HepG2 (cell line): ENCODE data around the gene YY1. TPM values are rescaled to one million over a fixed set of nuclear protein-coding genes. Genes with fewer than 3 reads are reported as not detected.
A peak's percentile ranks its signal among the peaks of the same experiment; 100 is the strongest.

Experiments
- AGO1 ChIP-seq: fragments of 200-400 bp; formaldehyde crosslinking; IDR thresholded peaks from 2 replicates; pipeline ENCODE4 v1.6.1; 2017; ENCODE audit warnings: mild to moderate bottlenecking, low read depth, low read length, moderate library complexity; ENCODE audit not compliant: poor library complexity, severe bottlenecking
- CHD4 ChIP-seq: fragments of 200-600 bp; sonication (generic); IDR thresholded peaks from 2 replicates; pipeline ENCODE4 v1.7.0; 2017; ENCODE audit warnings: mild to moderate bottlenecking, low read length, borderline replicate concordance
- GATAD2A ChIP-seq: IDR thresholded peaks from 2 replicates; pipeline ENCODE4 v1.6.1; 2016
- GFI1 ChIP-seq: sonication (generic); formaldehyde crosslinking; IDR thresholded peaks from 2 replicates; pipeline ENCODE4 v1.5.0; 2020; ENCODE audit warnings: missing genetic modification reagents, mild to moderate bottlenecking, borderline replicate concordance
- GLMP ChIP-seq: sonication (generic); formaldehyde crosslinking; IDR thresholded peaks from 2 replicates; pipeline ENCODE4 v1.9.0; 2021; ENCODE audit warnings: missing genetic modification reagents, mild to moderate bottlenecking, borderline replicate concordance
- GTF2F1 ChIP-seq: fragments of 150-350 bp; IDR thresholded peaks from 2 replicates; pipeline ENCODE4 v1.6.1; 2014; ENCODE audit warnings: low read length
- HMG20A ChIP-seq: IDR thresholded peaks from 2 replicates; pipeline ENCODE4 v1.6.1; 2016; ENCODE audit warnings: borderline replicate concordance
- KDM1A ChIP-seq: IDR thresholded peaks from 2 replicates; pipeline ENCODE4 v1.6.1; 2016; ENCODE audit warnings: missing compliant biosample characterization
- MAZ ChIP-seq, 2 experiments: sonication (generic) in 1 of 2; formaldehyde crosslinking in 1 of 2; IDR thresholded peaks; 2 replicates each; pipeline versions ENCODE4 v1.5.0 to v1.6.1; 2012 to 2020; ENCODE audit warnings: low read depth in 2 of 2, mild to moderate bottlenecking in 2 of 2, borderline replicate concordance in 1 of 2, improper control_type of control experiment in 1 of 2, low read length in 1 of 2, missing genetic modification reagents in 1 of 2, moderate library complexity in 1 of 2
- MBD4 ChIP-seq: IDR thresholded peaks from 2 replicates; pipeline ENCODE4 v1.6.1; 2012; ENCODE audit warnings: low read length, inconsistent platforms, borderline replicate concordance
- MLLT10 ChIP-seq: sonication (generic); formaldehyde crosslinking; IDR thresholded peaks from 2 replicates; pipeline ENCODE4 v1.4.0; 2020; ENCODE audit warnings: missing genetic modification reagents
- RARA ChIP-seq: IDR thresholded peaks from 2 replicates; pipeline ENCODE4 v1.6.1; 2016; ENCODE audit warnings: missing genetic modification reagents, missing compliant biosample characterization
- SALL1 ChIP-seq: sonication (generic); formaldehyde crosslinking; IDR thresholded peaks from 2 replicates; pipeline ENCODE4 v1.8.0; 2022; ENCODE audit warnings: mild to moderate bottlenecking, missing genetic modification reagents
- SALL2 ChIP-seq: sonication (generic); formaldehyde crosslinking; IDR thresholded peaks from 2 replicates; pipeline ENCODE4 v1.8.1; 2023; ENCODE audit warnings: mild to moderate bottlenecking, missing genetic modification reagents, inconsistent platforms
- SMC3 ChIP-seq: IDR thresholded peaks from 2 replicates; pipeline ENCODE4 v1.6.1; 2011; ENCODE audit warnings: low read length, improper control_type of control experiment
- TBX2 ChIP-seq: sonication (generic); formaldehyde crosslinking; IDR thresholded peaks from 2 replicates; pipeline ENCODE4 v1.5.0; 2020; ENCODE audit warnings: missing genetic modification reagents, mild to moderate bottlenecking, borderline replicate concordance
- TOPORS ChIP-seq: sonication (generic); formaldehyde crosslinking; IDR thresholded peaks from 2 replicates; pipeline ENCODE4 v1.8.0; 2023; ENCODE audit warnings: mild to moderate bottlenecking, missing genetic modification reagents
- XBP1 ChIP-seq: sonication (generic); formaldehyde crosslinking; IDR thresholded peaks from 2 replicates; pipeline ENCODE4 v1.5.0; 2020; ENCODE audit warnings: missing genetic modification reagents
- ZFP37 ChIP-seq: sonication (generic); formaldehyde crosslinking; IDR thresholded peaks from 2 replicates; pipeline ENCODE4 v1.4.0; 2020; ENCODE audit warnings: missing genetic modification reagents, borderline replicate concordance
- ZFX ChIP-seq: sonication (generic); formaldehyde crosslinking; IDR thresholded peaks from 2 replicates; pipeline ENCODE4 v1.4.0; 2020; ENCODE audit warnings: mild to moderate bottlenecking, low read depth, missing genetic modification reagents, moderate library complexity
- ZNF205 ChIP-seq: IDR thresholded peaks from 2 replicates; pipeline ENCODE4 v1.6.1; 2018; ENCODE audit warnings: missing biosample characterization, missing genetic modification reagents
- ZNF230 ChIP-seq: sonication (generic); formaldehyde crosslinking; IDR thresholded peaks from 2 replicates; pipeline ENCODE4 v1.4.0; 2020; ENCODE audit warnings: mild to moderate bottlenecking, missing genetic modification reagents
- ZNF44 ChIP-seq: sonication (generic); formaldehyde crosslinking; IDR thresholded peaks from 2 replicates; pipeline ENCODE4 v1.5.1; 2020; ENCODE audit warnings: mild to moderate bottlenecking, missing genetic modification reagents
- ZNF562 ChIP-seq: sonication (generic); formaldehyde crosslinking; IDR thresholded peaks from 2 replicates; pipeline ENCODE4 v1.8.0; 2022; ENCODE audit warnings: missing genetic modification reagents, borderline replicate concordance
- ZXDC ChIP-seq: sonication (generic); formaldehyde crosslinking; IDR thresholded peaks from 2 replicates; pipeline ENCODE4 v1.5.0; 2020; ENCODE audit warnings: mild to moderate bottlenecking, missing genetic modification reagents
- polyA plus RNA-seq, 8 experiments: library from polyadenylated mRNA; depleted of rRNA in 3 of 8; stranded (reverse) in 7 of 8; unstranded in 1 of 8; fragments of >200 nt; fragmentation: Illumina TruSeq in 4 of 8; extraction: Trizol in 4 of 8; gene quantifications; 2 replicates each; pipeline versions ENCODE4 v1.2.1 to v1.2.3, GENCODE V29; 2011 to 2016; ENCODE audit warnings: low read depth in 4 of 8, missing spikeins in 1 of 8, mixed read lengths in 1 of 8; ENCODE audit not compliant: insufficient read depth in 1 of 8
- total RNA-seq, 5 experiments: library from RNA; depleted of rRNA; stranded (reverse); fragments of >200 nt; fragmentation: Illumina TruSeq; extraction: Trizol; gene quantifications; 2 replicates each; pipeline ENCODE4 v1.2.3, GENCODE V29; 2016; ENCODE audit warnings: low read depth in 1 of 5
- TF ChIP-seq, protein P1 (sequence below): sonication (generic); formaldehyde crosslinking; conservative IDR thresholded peaks from 2 replicates; pipeline ENCODE4 v1.8.1; 2023; ENCODE audit warnings: missing genetic modification reagents

YY1 gene
- total and polyA plus RNA-seq, 2 of the 13 experiments (the other 11 are each of a cell fraction or from before 2014, with no cell fraction given) = 29.4 to 68.1 TPM

DNA sequence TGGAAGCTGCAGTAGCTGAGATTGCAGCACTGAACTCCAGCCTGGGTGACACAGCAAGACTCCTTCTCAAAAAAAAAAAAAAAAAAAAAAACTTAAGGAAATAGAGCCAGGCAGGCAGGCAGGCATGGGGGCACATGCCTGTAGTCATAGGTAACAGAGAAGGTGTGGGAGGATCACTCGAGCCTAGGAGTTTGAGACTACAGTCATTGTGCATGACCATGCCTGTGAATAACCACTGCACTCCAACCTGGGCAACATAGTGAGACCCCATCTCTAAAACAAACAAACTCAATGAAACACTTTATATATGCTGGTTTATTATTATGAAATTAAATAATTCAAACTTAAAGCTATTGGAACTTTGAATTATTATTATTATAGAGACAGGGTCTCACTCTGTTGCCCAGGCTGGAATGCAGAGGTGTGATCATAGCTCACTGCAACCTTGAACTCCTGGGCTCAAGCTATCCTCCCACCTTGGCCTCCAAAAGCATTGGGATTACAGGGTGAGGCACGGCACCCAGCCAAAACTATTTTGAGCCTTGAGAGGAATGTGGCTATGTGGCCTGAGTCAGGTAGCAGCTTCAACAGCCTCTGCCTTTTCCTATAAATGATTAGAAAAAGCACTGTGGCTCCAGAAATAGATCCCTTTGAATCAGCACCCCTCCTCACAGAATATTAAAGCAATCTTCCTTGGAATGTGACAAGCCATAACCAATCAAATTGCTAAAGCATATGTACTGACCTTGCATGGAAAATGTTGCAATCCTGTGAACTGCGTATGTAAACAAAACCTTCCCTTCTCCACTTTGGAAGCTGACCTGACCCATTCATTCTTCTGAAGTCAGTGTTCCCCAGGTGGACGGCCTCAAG lies 34.7 kb upstream of the YY1 start (continued):
- no peak for TF ChIP-seq ZNF44
- peak; percentile 85; the same call in 1 of the 2 replicates for TF ChIP-seq HMG20A (CRISPR knock-in tag)
- TF ChIP-seq ZXDC (CRISPR knock-in tag) = no peak
- 0 out of 2 replicates have a peak, but pooled peaks have one; percentile 35 for TF ChIP-seq ZFP37 (CRISPR knock-in tag)
- TF ChIP-seq TOPORS (CRISPR knock-in tag) = no peak; the same call in 1 of the 2 replicates
- no peak for TF ChIP-seq XBP1 (CRISPR knock-in tag)
- TF ChIP-seq GFI1 (CRISPR knock-in tag) = no peak
- TF ChIP-seq MBD4 = no peak
- TF ChIP-seq KDM1A = peak; percentile 43; the same call in 1 of the 2 replicates
- TF ChIP-seq, protein P1, sequence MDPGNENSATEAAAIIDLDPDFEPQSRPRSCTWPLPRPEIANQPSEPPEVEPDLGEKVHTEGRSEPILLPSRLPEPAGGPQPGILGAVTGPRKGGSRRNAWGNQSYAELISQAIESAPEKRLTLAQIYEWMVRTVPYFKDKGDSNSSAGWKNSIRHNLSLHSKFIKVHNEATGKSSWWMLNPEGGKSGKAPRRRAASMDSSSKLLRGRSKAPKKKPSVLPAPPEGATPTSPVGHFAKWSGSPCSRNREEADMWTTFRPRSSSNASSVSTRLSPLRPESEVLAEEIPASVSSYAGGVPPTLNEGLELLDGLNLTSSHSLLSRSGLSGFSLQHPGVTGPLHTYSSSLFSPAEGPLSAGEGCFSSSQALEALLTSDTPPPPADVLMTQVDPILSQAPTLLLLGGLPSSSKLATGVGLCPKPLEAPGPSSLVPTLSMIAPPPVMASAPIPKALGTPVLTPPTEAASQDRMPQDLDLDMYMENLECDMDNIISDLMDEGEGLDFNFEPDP (CRISPR knock-in tag) = no peak
- TF ChIP-seq GLMP = no peak
- no peak for TF ChIP-seq AGO1
- no peak for TF ChIP-seq SALL2 (CRISPR knock-in tag)
- TF ChIP-seq ZNF230 = no peak
- TF ChIP-seq GATAD2A (CRISPR knock-in tag) = peak; percentile 96
- no peak for TF ChIP-seq MAZ (IDR thresholded peaks at IDR 0.05; ENCODE audit: borderline replicate concordance, low read depth, low read length)
- TF ChIP-seq MAZ (CRISPR knock-in tag; IDR thresholded peaks at IDR 0.05; ENCODE audit: low read depth) = no peak
- TF ChIP-seq CHD4 = peak; percentile 66; the same call in 1 of the 2 replicates
- peak; percentile 43; the same call in 1 of the 2 replicates for TF ChIP-seq ZNF205 (CRISPR knock-in tag)
- TF ChIP-seq SALL1 (CRISPR knock-in tag) = peak; percentile 89
- no peak for TF ChIP-seq GTF2F1
- no peak for TF ChIP-seq ZNF562 (CRISPR knock-in tag)
- TF ChIP-seq RARA (CRISPR knock-in tag) = peak; percentile 90
- peak; percentile 76 for TF ChIP-seq TBX2 (CRISPR knock-in tag)
- no peak for TF ChIP-seq SMC3
- 0 out of 2 replicates have a peak, but pooled peaks have one; percentile 12 for TF ChIP-seq ZFX (CRISPR knock-in tag)
- TF ChIP-seq MLLT10 (CRISPR knock-in tag) = no peak
